Measurements from ENCODE around the gene CXCR1.
"Not testable (repeated sequence)": the region's sequence is repeated elsewhere in the genome, so short reads cannot be mapped to it uniquely, and the experiment has no call there.

The CXCR1 gene

GRCh38 chr2:218155953-218156479 lies 10.7 kb downstream of the CXCR1 start:
- DNase-seq, result no peak

GRCh38 chr2:218152777-218153176 lies 14.0 kb downstream of the CXCR1 start:
- no peak for DNase-seq

GRCh38 chr2:218152172-218152571 lies 14.6 kb downstream of the CXCR1 start:
- DNase-seq, result no peak

- no peak for DNase-seq
These were observed 16.8 kb downstream of the CXCR1 start for GRCh38 chr2:218149848-218150440.

GRCh38 chr2:218149098-218149497 lies 17.7 kb downstream of the CXCR1 start:
- no peak for DNase-seq

- no peak for DNase-seq
These were observed 20.7 kb downstream of the CXCR1 start for GRCh38 chr2:218146056-218146455.

GRCh38 chr2:218145124-218145523 lies 21.6 kb downstream of the CXCR1 start:
- DNase-seq, result no peak

- DNase-seq, result no peak
These were observed 28.7 kb downstream of the CXCR1 start for GRCh38 chr2:218138047-218138446.

- no peak for DNase-seq
These were observed 29.2 kb downstream of the CXCR1 start for GRCh38 chr2:218137514-218137913.

- no peak for DNase-seq
These were observed 35.9 kb downstream of the CXCR1 start for GRCh38 chr2:218130822-218131221.

GRCh38 chr2:218130377-218130776 lies 36.4 kb downstream of the CXCR1 start:
- no peak for DNase-seq

- DNase-seq, result no peak
These were observed 37.2 kb downstream of the CXCR1 start for GRCh38 chr2:218129458-218130135.

GRCh38 chr2:218128781-218129457 lies 37.8 kb downstream of the CXCR1 start:
- no peak for DNase-seq

- no peak for DNase-seq
These were observed 38.8 kb downstream of the CXCR1 start for GRCh38 chr2:218127929-218128455.

- no peak for DNase-seq
These were observed 41.1 kb downstream of the CXCR1 start, which contains the start of gene CXCR2 for GRCh38 chr2:218125626-218126080. TSS of gene CXCR2 (plus strand) at chr2:218126028. CDS start at chr2:218134802, 8,774 bp downstream.

- no peak for DNase-seq
These were observed 41.7 kb downstream of the CXCR1 start for GRCh38 chr2:218125095-218125494.

GRCh38 chr2:218123986-218124385 lies 42.8 kb downstream of the CXCR1 start:
- DNase-seq, result no peak

- not testable (repeated sequence) for DNase-seq
These were observed 44.5 kb downstream of the CXCR1 start for GRCh38 chr2:218122286-218122685.

GRCh38 chr2:218121789-218122188 lies 45.0 kb downstream of the CXCR1 start:
- DNase-seq, result not testable (repeated sequence)
